Panc1 (cell line): ENCODE data around the gene TIGD3.

Experiments used
- CTCF ChIP-seq: fragments of 450-650 bp; IDR thresholded peaks from 2 replicates; pipeline ENCODE4 v1.5.1; 2017; ENCODE audit warnings: mild to moderate bottlenecking
- REST ChIP-seq, 2 experiments: IDR thresholded peaks; 2 replicates each; pipeline ENCODE4 v1.6.1; 2011 to 2012; ENCODE audit warnings: low read depth in 2 of 2, control low read depth in 1 of 2, low read length in 1 of 2, mild to moderate bottlenecking in 1 of 2, moderate library complexity in 1 of 2; ENCODE audit not compliant: insufficient read depth in 1 of 2

DNA sequence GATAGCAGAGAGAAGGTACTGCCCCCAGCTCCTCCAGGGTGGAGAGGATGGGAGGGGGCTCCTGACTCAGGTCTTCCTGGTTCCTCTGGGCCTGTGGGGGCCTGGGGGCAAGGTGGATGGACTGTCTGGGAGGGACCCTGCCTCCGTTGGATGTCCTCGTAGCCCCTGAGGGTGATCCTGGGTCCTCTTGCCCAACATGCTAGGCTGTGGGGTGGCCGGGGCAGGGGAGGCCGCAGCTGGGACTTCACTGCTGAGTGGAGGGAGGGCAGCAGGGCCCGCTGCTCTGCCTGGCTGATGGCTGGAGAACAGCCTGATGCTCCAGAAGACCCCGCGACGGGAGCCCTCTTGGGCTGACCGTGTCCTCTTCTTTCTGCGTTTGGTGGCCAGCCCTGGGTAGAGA is 45.3 kb downstream of the TIGD3 start:
- TF ChIP-seq CTCF (no peak), REST (IDR thresholded peaks at IDR 0.05; ENCODE audit: insufficient read depth in 1 of 2, low read depth in 2 of 2, low read length in 1 of 2) (no peak)
